Esophagus muscularis mucosa (tissue), 4 donors: ENCODE measurements around the gene DENND1B.

Source experiments
- CTCF ChIP-seq, 3 experiments: fragments of 200-600 bp in 2 of 3; fragments of 450-650 bp in 1 of 3; sonication (generic) in 2 of 3; IDR thresholded peaks; one replicate each; pipeline ENCODE4 v1.5.1; 2017 to 2019; ENCODE audit warnings: antibody characterized with exemption in 3 of 3, mild to moderate bottlenecking in 2 of 3, moderate library complexity in 1 of 3
- EP300 ChIP-seq: sonication (generic); formaldehyde crosslinking; IDR thresholded peaks from one replicate; pipeline ENCODE4 v1.6.1; 2017; ENCODE audit warnings: antibody characterized with exemption
- POLR2A ChIP-seq: fragments of 450-650 bp; IDR thresholded peaks from one replicate; pipeline ENCODE4 v1.6.1; 2017; ENCODE audit warnings: antibody characterized with exemption, moderate library complexity, mild to moderate bottlenecking, low read depth
- POLR2AphosphoS5 ChIP-seq, 2 donors: sonication (generic); formaldehyde crosslinking; IDR thresholded peaks; one replicate each; pipeline ENCODE4 v1.6.1; 2017; ENCODE audit warnings: antibody characterized with exemption in 2 of 2

- no peak for TF ChIP-seq CTCF (IDR thresholded peaks at IDR 0.05)
- no peak for TF ChIP-seq POLR2A
- no peak for TF ChIP-seq EP300
- TF ChIP-seq POLR2AphosphoS5 (IDR thresholded peaks at IDR 0.05), result no peak
Measured at GRCh38 chr1:197799271-197799670, 24.0 kb upstream of the DENND1B start.
